Measurements from ENCODE around the gene BTLA. TPM values are rescaled to one million over a fixed set of nuclear protein-coding genes. Genes with fewer than 3 reads are reported as not detected.

BTLA gene
- total and polyA plus RNA-seq, 2 of the 8 experiments (the other 6 are each of a cell fraction or from before 2014, with no cell fraction given), result not detected

GRCh38 chr3:112512320-112512719 is 13.0 kb upstream of the BTLA start:
- Histone ChIP-seq H3K4me1 (replicated peaks in 1 of 4; ENCODE audit: control insufficient read depth in 3 of 4, insufficient read depth in 4 of 4, low read length in 3 of 4) (no peaks in the 10 kb centered on the region), H2BK120ac (replicated peaks; ENCODE audit: low read depth, low read length) (no peak overlapping the region), H3K18ac (ENCODE audit: extremely low read depth, low read length) (no peak overlapping the region), H2BK12ac (ENCODE audit: low read depth, low read length) (no peak overlapping the region), H2AK5ac (ENCODE audit: low read depth, low read length) (no peak overlapping the region), H3K9me3 (ENCODE audit: insufficient read depth in 2 of 2, low read depth in 1 of 2, low read length in 1 of 2) (peaks cover 13 to 25% of the 10 kb centered on the region in 2 experiments), H3K79me1 (ENCODE audit: low read depth, low read length) (no peaks in the 10 kb centered on the region), H3K27me3 (replicated peaks in 1 of 4; ENCODE audit: control insufficient read depth in 3 of 4, extremely low read depth in 1 of 4, insufficient read depth in 3 of 4, low read length in 3 of 4) (no peaks in the 10 kb centered on the region), H3K36me3 (ENCODE audit: control insufficient read depth in 2 of 4, insufficient read depth in 4 of 4, low read length in 3 of 4) (no peaks in the 10 kb centered on the region; a peak in 2 of 8 replicates), H3K23me2 (ENCODE audit: low read depth, low read length) (no peaks in the 10 kb centered on the region), H3K79me2 (ENCODE audit: control insufficient read depth in 1 of 2, insufficient read depth in 2 of 2, low read length in 2 of 2) (no peaks in the 10 kb centered on the region), H3K23ac (ENCODE audit: insufficient read length) (no peak overlapping the region), H4K20me1 (replicated peaks in 1 of 2; ENCODE audit: control insufficient read depth in 1 of 2, insufficient read depth in 2 of 2, low read length in 2 of 2) (no peaks in the 10 kb centered on the region), H2AFZ (ENCODE audit: low read length) (no peak overlapping the region), H3K4me3 (ENCODE audit: extremely low read depth in 1 of 4, insufficient read depth in 2 of 4, low read depth in 3 of 4, low read length in 4 of 4) (no peak overlapping the region), H4K5ac (ENCODE audit: insufficient read length, low read depth, low read length) (no peak overlapping the region), H2BK5ac (ENCODE audit: low read depth, low read length) (no peak overlapping the region), H3K27ac (ENCODE audit: low read depth, low read length) (no peak overlapping the region), H3K9ac (replicated peaks in 1 of 4; ENCODE audit: extremely low read depth in 1 of 4, low read depth in 3 of 4, low read length in 3 of 4) (no peak overlapping the region), H4K8ac (ENCODE audit: extremely low read depth, insufficient read depth, low read length) (no peak overlapping the region), H3K4me2 (ENCODE audit: insufficient read depth in 1 of 2, low read depth in 2 of 2, low read length in 2 of 2) (no peak overlapping the region), H3K14ac (ENCODE audit: insufficient read length) (no peak overlapping the region), H3K4ac (replicated peaks; ENCODE audit: insufficient read length, low read depth, low read length) (no peak overlapping the region), H4K91ac (replicated peaks; ENCODE audit: insufficient read length, low read length) (no peak overlapping the region), H3K56ac (replicated peaks; ENCODE audit: insufficient read length, low read depth, low read length) (no peak overlapping the region), H2BK20ac (ENCODE audit: low read length) (no peak overlapping the region), H2BK15ac (ENCODE audit: low read length) (no peak overlapping the region)
- DNase-seq (ENCODE audit: low read depth in 1 of 2, low spot score in 2 of 2) (no peak), FAIRE-seq (no peak)
- ChIA-PET CTCF (ENCODE audit: partially characterized antibody) (interaction anchor here (0.7 to 1.3 kb wide), 3 partner anchors 21 to 401 kb away, joined by 3 read pairs; no protein-coding TSS in a partner anchor), POLR2A (ENCODE audit: partially characterized antibody) (no interaction called here)
- no peak for TF ChIP-seq CBX8 (IDR thresholded peaks at IDR 0.05; ENCODE audit: borderline replicate concordance, low read depth, low read length)
- no peak for TF ChIP-seq CHD1 (IDR thresholded peaks at IDR 0.05; ENCODE audit: low read depth, low read length)
- no peak for TF ChIP-seq EP300 (IDR thresholded peaks at IDR 0.05; ENCODE audit: borderline replicate concordance in 1 of 2, low read depth in 2 of 2, low read length in 2 of 2)
- TF ChIP-seq SP4 (IDR thresholded peaks at IDR 0.05; ENCODE audit: low read length), result no peak
- no peak for TF ChIP-seq RXRA (IDR thresholded peaks at IDR 0.05; ENCODE audit: insufficient read depth, low read depth, low read length)
- no peak for TF ChIP-seq TCF12 (IDR thresholded peaks at IDR 0.05; ENCODE audit: low read depth, low read length)
- no peak for TF ChIP-seq JUN (IDR thresholded peaks at IDR 0.05; ENCODE audit: low read depth, low read length)
- no peak for TF ChIP-seq EGR1 (IDR thresholded peaks at IDR 0.05; ENCODE audit: borderline replicate concordance, low read depth, low read length)
- TF ChIP-seq GABPA (IDR thresholded peaks at IDR 0.05; ENCODE audit: borderline replicate concordance, insufficient read depth, low read length), result no peak

Measured in H1 (cell line).